Hepatocyte (in vitro differentiated cells): ENCODE measurements around the gene SLC25A25. TPM values are rescaled to one million over a fixed set of nuclear protein-coding genes. Genes with fewer than 3 reads are reported as not detected.
"Not testable (repeated sequence)": the region's sequence is repeated elsewhere in the genome, so short reads cannot be mapped to it uniquely, and the experiment has no call there.

Experiments
- DNase-seq: peaks from one replicate; pipeline ENCODE4 v3.0.0-alpha.2; 2016; ENCODE audit warnings: low spot score
- H2AFZ ChIP-seq: fragments of 200-600 bp; sonication (generic); 2 replicates; pipeline ENCODE4 v1.6.0; 2016; ENCODE audit warnings: antibody characterized with exemption, mild to moderate bottlenecking
- H3K27ac ChIP-seq: fragments of 200-600 bp; sonication (generic); 2 replicates; pipeline ENCODE4 v1.5.1; 2016; ENCODE audit warnings: mild to moderate bottlenecking
- H3K27me3 ChIP-seq: fragments of 200-600 bp; sonication (generic); 2 replicates; pipeline ENCODE4 v1.6.1; 2016
- H3K36me3 ChIP-seq: fragments of 200-600 bp; sonication (generic); replicated peaks from 2 replicates; pipeline ENCODE4 v1.5.1; 2016; ENCODE audit warnings: low read depth; ENCODE audit not compliant: insufficient read depth
- H3K4me1 ChIP-seq: fragments of 200-600 bp; sonication (generic); 2 replicates; pipeline ENCODE4 v1.5.1; 2016; ENCODE audit warnings: mild to moderate bottlenecking, moderate library complexity; ENCODE audit not compliant: insufficient read depth
- H3K4me2 ChIP-seq: fragments of 200-600 bp; sonication (generic); 2 replicates; pipeline ENCODE4 v1.6.0; 2016
- H3K4me3 ChIP-seq: fragments of 200-600 bp; sonication (generic); 2 replicates; pipeline ENCODE4 v1.5.1; 2016; ENCODE audit warnings: mild to moderate bottlenecking
- H3K79me2 ChIP-seq: fragments of 200-600 bp; sonication (generic); 2 replicates; pipeline ENCODE4 v1.6.0; 2017; ENCODE audit warnings: mild to moderate bottlenecking
- H3K9me2 ChIP-seq: fragments of 200-600 bp; sonication (generic); replicated peaks from 2 replicates; pipeline ENCODE4 v1.6.0; 2017; ENCODE audit warnings: mild to moderate bottlenecking; ENCODE audit not compliant: insufficient read depth
- H3K9me3 ChIP-seq: fragments of 200-600 bp; sonication (generic); 2 replicates; pipeline ENCODE4 v1.5.1; 2016; ENCODE audit warnings: low read depth, mild to moderate bottlenecking
- H4K20me1 ChIP-seq: fragments of 200-600 bp; sonication (generic); 2 replicates; pipeline ENCODE4 v1.6.0; 2016; ENCODE audit warnings: mild to moderate bottlenecking; ENCODE audit not compliant: insufficient read depth, poor library complexity, severe bottlenecking
- CTCF ChIP-seq: fragments of 200-600 bp; sonication (generic); IDR thresholded peaks from 2 replicates; pipeline ENCODE4 v1.5.1; 2016; ENCODE audit warnings: antibody characterized with exemption, mild to moderate bottlenecking; ENCODE audit not compliant: poor library complexity
- EZH2 ChIP-seq: fragments of 200-600 bp; sonication (generic); IDR thresholded peaks from 2 replicates; pipeline ENCODE4 v1.6.1; 2016; ENCODE audit warnings: antibody characterized with exemption, mild to moderate bottlenecking, borderline replicate concordance
- EZH2phosphoT487 ChIP-seq: fragments of 200-600 bp; sonication (generic); IDR thresholded peaks from one replicate; pipeline ENCODE4 v1.6.1; 2018; ENCODE audit warnings: antibody characterized with exemption, mild to moderate bottlenecking, low read depth, moderate library complexity; ENCODE audit not compliant: unreplicated experiment, severe bottlenecking
- WGBS: methylation state at CpG from one replicate; pipeline ENCODE4 v1.1.6; 2016; ENCODE audit warnings: low lambda C conversion rate; ENCODE audit errors: missing lambda C conversion rate; 5-methylcytosine and 5-hydroxymethylcytosine counted together
- polyA plus RNA-seq: library from polyadenylated mRNA; unstranded; fragments of >200 nt; fragmentation: Nextera tagmentation; extraction: Ambion mirVana; gene quantifications from 2 replicates; pipeline ENCODE4 v1.2.1, GENCODE V29; 2016
- total RNA-seq: library from RNA; depleted of rRNA; stranded (reverse); fragments of >200 nt; gene quantifications from 2 replicates; pipeline ENCODE4 v1.2.3, GENCODE V29; 2014

SLC25A25 gene
- total and polyA plus RNA-seq, 2 experiments from 2014 or later: 51.0 to 62.3 TPM

DNA sequence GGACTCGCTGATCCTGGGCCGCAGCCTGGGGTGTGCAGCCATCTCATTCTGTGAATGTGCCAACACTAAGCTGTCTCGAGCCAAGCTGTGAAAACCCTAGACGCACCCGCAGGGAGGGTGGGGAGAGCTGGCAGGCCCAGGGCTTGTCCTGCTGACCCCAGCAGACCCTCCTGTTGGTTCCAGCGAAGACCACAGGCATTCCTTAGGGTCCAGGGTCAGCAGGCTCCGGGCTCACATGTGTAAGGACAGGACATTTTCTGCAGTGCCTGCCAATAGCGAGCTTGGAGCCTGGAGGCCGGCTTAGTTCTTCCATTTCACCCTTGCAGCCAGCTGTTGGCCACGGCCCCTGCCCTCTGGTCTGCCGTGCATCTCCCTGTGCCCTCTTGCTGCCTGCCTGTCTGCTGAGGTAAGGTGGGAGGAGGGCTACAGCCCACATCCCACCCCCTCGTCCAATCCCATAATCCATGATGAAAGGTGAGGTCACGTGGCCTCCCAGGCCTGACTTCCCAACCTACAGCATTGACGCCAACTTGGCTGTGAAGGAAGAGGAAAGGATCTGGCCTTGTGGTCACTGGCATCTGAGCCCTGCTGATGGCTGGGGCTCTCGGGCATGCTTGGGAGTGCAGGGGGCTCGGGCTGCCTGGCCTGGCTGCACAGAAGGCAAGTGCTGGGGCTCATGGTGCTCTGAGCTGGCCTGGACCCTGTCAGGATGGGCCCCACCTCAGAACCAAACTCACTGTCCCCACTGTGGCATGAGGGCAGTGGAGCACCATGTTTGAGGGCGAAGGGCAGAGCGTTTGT, 39.6 kb downstream of the SLC25A25 start:
- Histone ChIP-seq H3K4me3 (no peak overlapping the region), H3K4me1 (peaks cover 13% of the 10 kb centered on the region), H3K79me2 (peaks cover 28% of the 10 kb centered on the region), H3K4me2 (no peak overlapping the region), H3K36me3 (no peaks in the 10 kb centered on the region), H3K9me3 (no peaks in the 10 kb centered on the region), H3K27ac (peak overlapping the region; percentile 1), H3K27me3 (no peaks in the 10 kb centered on the region), H4K20me1 (no peaks in the 10 kb centered on the region), H3K9me2 (no peaks in the 10 kb centered on the region), H2AFZ (no peak overlapping the region)
- WGBS: 88% methylated on average over 18 of the region's 18 CpGs
- DNase-seq: no peak
- TF ChIP-seq EZH2phosphoT487 (no peak), CTCF (no peak), EZH2 (no peak)

DNA sequence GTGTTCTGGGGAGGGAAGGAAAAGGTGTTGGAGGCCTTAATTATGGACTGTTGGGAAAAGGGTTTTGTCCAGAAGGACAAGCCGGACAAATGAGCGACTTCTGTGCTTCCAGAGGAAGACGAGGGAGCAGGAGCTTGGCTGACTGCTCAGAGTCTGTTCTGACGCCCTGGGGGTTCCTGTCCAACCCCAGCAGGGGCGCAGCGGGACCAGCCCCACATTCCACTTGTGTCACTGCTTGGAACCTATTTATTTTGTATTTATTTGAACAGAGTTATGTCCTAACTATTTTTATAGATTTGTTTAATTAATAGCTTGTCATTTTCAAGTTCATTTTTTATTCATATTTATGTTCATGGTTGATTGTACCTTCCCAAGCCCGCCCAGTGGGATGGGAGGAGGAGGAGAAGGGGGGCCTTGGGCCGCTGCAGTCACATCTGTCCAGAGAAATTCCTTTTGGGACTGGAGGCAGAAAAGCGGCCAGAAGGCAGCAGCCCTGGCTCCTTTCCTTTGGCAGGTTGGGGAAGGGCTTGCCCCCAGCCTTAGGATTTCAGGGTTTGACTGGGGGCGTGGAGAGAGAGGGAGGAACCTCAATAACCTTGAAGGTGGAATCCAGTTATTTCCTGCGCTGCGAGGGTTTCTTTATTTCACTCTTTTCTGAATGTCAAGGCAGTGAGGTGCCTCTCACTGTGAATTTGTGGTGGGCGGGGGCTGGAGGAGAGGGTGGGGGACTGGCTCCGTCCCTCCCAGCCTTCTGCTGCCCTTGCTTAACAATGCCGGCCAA, 40.4 kb downstream of the SLC25A25 start:
- TF ChIP-seq EZH2phosphoT487 (no peak), EZH2 (no peak), CTCF (no peak)
- Histone ChIP-seq H3K27ac (peak overlapping the region; percentile 76), H3K27me3 (no peaks in the 10 kb centered on the region), H3K9me2 (no peaks in the 10 kb centered on the region), H2AFZ (no peak overlapping the region), H4K20me1 (no peaks in the 10 kb centered on the region), H3K9me3 (no peaks in the 10 kb centered on the region), H3K36me3 (no peaks in the 10 kb centered on the region), H3K4me2 (no peak overlapping the region), H3K79me2 (peaks cover 34% of the 10 kb centered on the region), H3K4me3 (no peak overlapping the region), H3K4me1 (peaks cover 10% of the 10 kb centered on the region)
- WGBS: 90% methylated on average over 15 of the region's 15 CpGs
- peak; percentile 7 for DNase-seq

DNA sequence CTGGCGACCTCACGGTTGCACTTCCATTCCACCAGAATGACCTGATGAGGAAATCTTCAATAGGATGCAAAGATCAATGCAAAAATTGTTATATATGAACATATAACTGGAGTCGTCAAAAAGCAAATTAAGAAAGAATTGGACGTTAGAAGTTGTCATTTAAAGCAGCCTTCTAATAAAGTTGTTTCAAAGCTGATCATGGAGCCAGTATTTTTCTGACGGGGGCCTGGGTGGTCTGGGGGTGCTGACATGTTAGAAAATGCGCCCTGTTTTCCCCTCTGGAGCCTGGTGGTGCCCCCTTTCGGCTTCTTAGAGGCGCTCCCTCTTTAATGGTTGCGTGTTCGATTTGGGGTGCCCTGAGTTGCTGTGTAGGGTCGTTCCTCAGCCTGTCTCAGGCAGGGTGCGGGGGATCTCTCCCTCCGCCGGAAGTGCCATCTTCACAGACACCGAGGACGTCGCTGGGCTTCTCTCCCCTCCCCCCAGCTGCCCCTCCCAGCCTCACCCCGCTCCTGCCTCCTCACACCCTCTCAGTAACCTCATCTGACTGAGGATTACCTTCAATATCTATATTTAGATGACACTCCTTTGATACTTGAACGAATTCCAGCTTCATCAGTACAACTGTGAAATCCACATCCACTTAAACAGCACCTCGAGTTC, 41.1 kb downstream of the SLC25A25 start:
- H2AFZ ChIP-seq: no peak overlapping the region
- no peaks in the 10 kb centered on the region for H4K20me1 ChIP-seq
- peaks cover 38% of the 10 kb centered on the region for H3K79me2 ChIP-seq
- H3K36me3 ChIP-seq: no peaks in the 10 kb centered on the region
- no peak overlapping the region for H3K4me2 ChIP-seq
- no peak overlapping the region for H3K4me3 ChIP-seq
- peak overlapping the region; percentile 76 for H3K27ac ChIP-seq
- no peaks in the 10 kb centered on the region for H3K9me3 ChIP-seq
- TF ChIP-seq EZH2phosphoT487 (no peak), EZH2 (no peak), CTCF (no peak)
- 94% methylated on average over 13 of the region's 20 CpGs for WGBS
- peaks cover 6% of the 10 kb centered on the region for H3K4me1 ChIP-seq
- no peaks in the 10 kb centered on the region for H3K9me2 ChIP-seq
- peak; percentile 28 for DNase-seq
- H3K27me3 ChIP-seq: no peaks in the 10 kb centered on the region

DNA sequence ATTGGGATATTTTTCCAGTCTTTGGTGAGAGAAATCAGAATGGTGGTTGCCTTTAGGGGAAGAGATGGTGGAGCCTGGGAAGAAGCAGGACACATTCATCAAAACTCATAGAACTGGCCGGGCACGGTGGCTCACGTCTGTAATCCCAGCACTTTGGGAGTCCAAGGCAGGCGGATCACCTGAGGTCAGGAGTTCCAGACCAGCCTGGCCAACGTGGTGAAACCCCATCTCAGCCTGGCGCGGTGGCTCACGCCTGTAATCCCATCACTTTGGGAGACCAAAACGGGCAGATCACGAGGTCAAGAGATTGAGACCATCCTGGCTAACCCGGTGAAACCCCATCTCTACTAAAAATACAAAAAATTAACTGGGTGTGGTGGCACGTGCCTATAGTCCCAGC, 43.7 kb downstream of the SLC25A25 start:
- not testable (repeated sequence) for DNase-seq, H3K36me3 ChIP-seq, H3K27ac ChIP-seq

More for the DNA sequence above, 43.7 kb downstream of the SLC25A25 start:
- H3K4me3 ChIP-seq, H3K9me2 ChIP-seq, H3K9me3 ChIP-seq, H2AFZ ChIP-seq, H3K27me3 ChIP-seq, H4K20me1 ChIP-seq, H3K4me2 ChIP-seq: not testable (repeated sequence)
- Histone ChIP-seq H3K79me2 (peaks cover 27% of the 10 kb centered on the region), H3K4me1 (peaks cover 18% of the 10 kb centered on the region)
- 88% methylated on average over 12 of the region's 12 CpGs for WGBS
